GM21737 (cell line): Measurements from ENCODE around the gene FAM131C.
"Not testable (repeated sequence)": the region's sequence is repeated elsewhere in the genome, so short reads cannot be mapped to it uniquely, and the experiment has no call there.

ENCODE experiments used
- ATAC-seq: cut with Tn5 transposase; IDR thresholded peaks from one replicate; pipeline ENCODE4 v1.9.1; 2021; ENCODE audit warnings: mild to moderate bottlenecking, moderate library complexity; ENCODE audit not compliant: unreplicated experiment

Gene FAM131C

DNA sequence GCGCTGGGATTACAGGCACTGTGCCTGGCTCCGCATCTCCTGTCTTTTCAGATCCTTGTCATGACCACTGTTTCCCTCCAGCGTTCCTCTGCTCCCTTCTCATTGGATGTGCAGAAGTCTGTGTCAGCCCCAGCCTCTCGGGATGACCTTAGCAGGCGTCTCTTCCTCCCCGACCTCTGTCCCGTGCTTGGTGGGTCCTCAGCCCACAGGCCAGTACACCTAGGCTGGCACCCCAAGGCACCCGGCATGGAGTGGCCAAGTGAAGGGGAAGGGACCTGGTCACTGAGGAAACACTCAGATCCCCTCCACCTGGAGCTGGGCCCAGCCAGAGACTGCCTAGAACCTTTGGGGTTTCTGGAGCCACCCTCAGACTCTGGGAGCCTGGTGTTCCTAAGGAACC lies 32.3 kb downstream of the FAM131C start:
- no peak for ATAC-seq

DNA sequence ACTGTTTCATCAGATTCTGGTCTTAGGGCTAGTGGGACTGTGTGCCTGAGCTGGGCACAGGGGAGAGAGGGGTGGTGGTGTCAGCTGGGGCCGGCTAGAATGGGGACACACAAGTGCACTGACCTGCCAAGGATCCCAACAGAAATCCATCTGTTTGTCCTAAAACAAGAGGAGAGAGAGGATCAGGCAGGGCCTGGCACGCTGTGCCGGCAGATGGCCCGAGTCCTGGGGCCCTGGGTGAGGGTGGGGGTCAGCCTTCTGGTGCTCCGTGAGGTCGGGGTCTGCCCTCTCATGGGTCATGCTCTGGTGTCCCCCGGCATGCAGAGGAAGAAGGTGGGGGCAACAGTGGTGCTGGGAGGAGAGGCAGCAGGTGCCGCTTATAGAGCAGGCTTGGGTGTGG lies 33.6 kb downstream of the FAM131C start:
- not testable (repeated sequence) for ATAC-seq

DNA sequence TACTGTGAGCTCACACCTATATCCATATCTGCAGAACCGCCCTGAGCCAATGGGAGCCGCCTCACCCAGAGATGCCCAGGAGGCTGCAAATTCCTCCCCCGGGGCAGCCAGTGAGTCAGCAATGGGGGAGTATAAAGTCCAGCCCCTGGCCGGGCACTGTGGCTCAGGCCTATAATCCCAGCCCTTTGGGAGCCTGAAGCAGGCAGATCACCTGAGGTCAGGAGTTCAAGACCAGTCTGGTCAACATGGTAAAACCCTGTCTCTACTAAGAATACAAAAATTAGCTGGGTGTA lies 34.9 kb downstream of the FAM131C start:
- ATAC-seq: no peak

- ATAC-seq: not testable (repeated sequence)
Measured at GRCh38 chr1:16036461-16036860, 37.0 kb downstream of the FAM131C start.

DNA sequence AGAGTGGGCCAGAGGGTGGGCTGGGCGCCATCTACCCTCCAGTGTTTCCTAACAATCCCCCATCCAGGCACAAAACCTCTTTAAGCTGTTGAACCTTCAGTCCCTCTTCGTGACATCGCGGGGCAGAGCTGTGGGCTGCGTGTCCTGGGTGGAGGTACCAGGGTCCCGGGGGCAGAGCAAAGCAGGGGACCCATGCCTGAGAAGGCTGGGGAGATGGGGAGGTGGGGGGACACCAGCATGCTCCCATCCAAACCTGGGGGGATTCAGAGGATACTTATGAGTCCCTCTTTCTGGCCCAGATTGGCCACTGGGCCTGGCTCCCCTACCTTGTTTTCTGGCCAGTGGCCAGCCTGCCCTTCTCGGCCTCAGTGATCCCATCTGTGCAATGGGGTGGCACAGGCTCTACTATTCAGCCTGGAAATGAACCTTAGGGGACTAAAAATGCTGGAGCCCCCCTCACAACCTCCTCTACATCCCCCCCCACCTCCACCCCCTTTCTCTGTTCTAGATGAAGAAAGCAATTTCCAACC lies 40.3 kb downstream of the FAM131C start:
- not testable (repeated sequence) for ATAC-seq

GRCh38 chr1:16032388-16033102 lies 40.9 kb downstream of the FAM131C start:
- no peak for ATAC-seq

- no peak for ATAC-seq
Measured at GRCh38 chr1:16031551-16031950, 41.9 kb downstream of the FAM131C start.

DNA sequence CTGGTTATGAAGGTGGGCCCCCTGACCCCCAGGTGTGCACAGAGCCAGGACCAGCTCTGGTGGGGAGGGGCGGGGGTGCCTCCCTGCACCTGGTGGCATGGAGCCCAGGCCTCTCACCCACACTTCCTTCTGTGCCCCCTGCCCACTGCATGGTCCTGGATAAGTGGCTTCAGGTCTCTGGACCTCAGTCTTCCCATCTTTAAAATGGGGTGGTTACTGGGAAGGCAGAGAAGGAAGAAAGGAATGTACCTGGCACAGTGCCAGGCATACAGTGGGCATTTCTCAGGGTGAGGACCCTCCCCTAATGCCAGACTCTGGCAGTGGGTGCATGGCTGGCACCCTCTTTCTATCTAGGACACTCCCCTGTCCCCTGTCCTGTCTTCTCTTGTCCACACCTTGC lies 44.2 kb downstream of the FAM131C start:
- no peak for ATAC-seq

- ATAC-seq: not testable (repeated sequence)
Measured at GRCh38 chr1:16029003-16029268, 44.5 kb downstream of the FAM131C start.

DNA sequence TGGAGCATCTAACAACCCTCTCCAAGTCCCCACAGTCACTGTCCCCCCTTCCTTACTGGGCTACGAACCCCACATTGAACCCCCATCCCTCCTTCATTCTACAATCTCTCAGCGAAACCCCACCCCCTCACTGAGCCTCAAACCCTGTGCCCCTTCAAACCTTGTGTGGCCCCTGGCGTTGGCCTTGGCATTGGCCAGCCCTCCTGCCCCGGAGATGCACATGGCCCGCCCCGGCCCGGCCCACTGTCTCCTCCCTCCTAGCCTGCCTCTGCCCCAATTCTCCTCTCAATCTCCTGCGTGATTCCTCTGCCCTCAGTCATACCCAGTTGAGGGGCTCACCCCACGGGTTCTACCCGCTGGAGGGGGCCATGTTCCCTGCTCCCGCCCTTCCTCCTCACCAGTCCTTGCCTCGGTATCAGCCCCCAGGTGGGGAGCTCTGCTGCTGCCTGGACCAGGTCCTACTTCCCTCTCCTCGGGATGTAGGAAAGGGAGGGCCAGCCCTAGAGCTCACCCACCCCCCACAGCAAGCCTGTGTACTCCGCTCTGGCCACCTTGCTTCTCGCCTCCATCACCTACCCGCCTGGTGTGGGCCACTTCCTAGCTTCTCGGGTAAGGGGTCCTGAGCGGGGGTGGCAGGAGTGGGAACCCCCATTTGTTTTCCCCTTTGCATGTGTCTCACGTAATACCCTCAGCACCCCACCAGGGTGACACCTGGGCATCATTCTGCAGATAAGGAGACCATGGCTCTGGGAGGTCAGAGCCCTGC lies 45.0 kb downstream of the FAM131C start:
- no peak for ATAC-seq

- ATAC-seq: no peak
Measured at GRCh38 chr1:16026723-16027484, 46.5 kb downstream of the FAM131C start.

- ATAC-seq: not testable (repeated sequence)
Measured at GRCh38 chr1:16026302-16026701, 47.1 kb downstream of the FAM131C start.

DNA sequence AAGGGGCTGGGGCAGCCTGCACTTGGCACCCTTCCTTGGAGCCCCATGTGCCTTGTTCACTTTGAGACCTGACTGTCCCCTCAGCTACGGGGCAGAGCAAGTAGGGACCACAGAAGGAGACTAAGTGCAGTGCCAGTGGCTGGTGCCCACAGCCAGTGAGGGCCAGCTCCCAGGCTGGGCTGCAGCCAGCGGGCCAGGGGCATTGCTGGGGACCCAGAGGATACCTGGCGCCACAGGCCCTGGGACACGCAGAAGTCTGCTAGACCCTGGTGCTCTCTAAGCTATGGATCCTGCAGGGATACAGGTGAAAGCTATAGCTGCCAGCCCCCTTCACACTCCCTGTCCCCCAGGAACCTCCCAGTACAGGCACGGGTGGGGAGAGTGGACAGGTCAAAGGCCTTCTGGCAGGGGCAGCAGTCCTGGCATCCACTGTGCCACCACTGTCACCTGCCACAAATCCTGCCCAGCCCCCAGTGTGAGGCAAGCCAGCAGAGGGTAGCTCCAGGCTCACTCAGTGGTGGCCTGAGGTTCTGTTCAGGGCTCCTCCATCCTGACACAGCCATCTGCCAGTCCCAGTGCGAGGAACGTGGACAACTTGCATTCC lies 50.3 kb downstream of the FAM131C start:
- ATAC-seq: no peak

GRCh38 chr1:16022393-16022792 lies 51.1 kb downstream of the FAM131C start:
- ATAC-seq: no peak

DNA sequence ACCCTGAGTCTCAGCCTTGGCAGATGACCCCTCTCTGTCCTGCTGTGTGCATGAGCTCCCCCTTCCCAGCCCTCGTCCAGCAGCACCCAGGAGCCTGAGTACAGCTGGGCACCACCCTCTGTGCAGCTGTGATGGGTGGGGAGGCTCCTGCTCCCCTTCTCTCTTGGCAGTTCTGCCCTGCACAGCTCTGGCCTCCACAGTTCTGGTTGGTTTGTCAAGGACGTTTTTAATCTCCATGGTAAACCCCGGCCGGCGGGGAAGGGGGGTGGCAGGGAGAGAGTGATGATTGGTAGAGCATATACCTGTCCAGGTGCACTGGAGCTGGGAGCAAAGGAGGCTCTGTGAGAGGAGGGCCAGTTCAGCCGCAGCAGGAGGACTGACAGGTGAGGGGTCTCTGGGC lies 51.8 kb downstream of the FAM131C start, which contains the start of gene CLCNKA:
CLCNKA (plus strand) TSS at position 356 of the 400 bp plus-strand sequence. CDS start 584 bp downstream, outside the sequence.
- no peak for ATAC-seq

GRCh38 chr1:16020878-16021277 lies 52.6 kb downstream of the FAM131C start:
- not testable (repeated sequence) for ATAC-seq

GRCh38 chr1:16020325-16020724 lies 53.1 kb downstream of the FAM131C start:
- ATAC-seq: no peak

GRCh38 chr1:16019644-16020277 lies 53.7 kb downstream of the FAM131C start:
- no peak for ATAC-seq

- no peak for ATAC-seq
Measured at GRCh38 chr1:16018749-16019643, 54.5 kb downstream of the FAM131C start.

- ATAC-seq: no peak
Measured at GRCh38 chr1:16018308-16018707, 55.1 kb downstream of the FAM131C start.
